DND-41 (cell line): ENCODE results near the gene GPR156.

ENCODE experiments used
- EZH2 ChIP-seq: IDR thresholded peaks from 3 replicates; pipeline ENCODE4 v1.6.1; 2012; ENCODE audit warnings: borderline replicate concordance, low read depth, mild to moderate bottlenecking, moderate library complexity, low read length, inconsistent platforms; ENCODE audit not compliant: severe bottlenecking
- TF ChIP-seq, protein P1 (sequence below): IDR thresholded peaks from 2 replicates; pipeline ENCODE4 v1.5.1; 2012; ENCODE audit warnings: borderline replicate concordance, low read length, moderate library complexity, mild to moderate bottlenecking; ENCODE audit not compliant: poor library complexity, severe bottlenecking; ENCODE audit errors: extremely low read depth

- TF ChIP-seq, protein P1, sequence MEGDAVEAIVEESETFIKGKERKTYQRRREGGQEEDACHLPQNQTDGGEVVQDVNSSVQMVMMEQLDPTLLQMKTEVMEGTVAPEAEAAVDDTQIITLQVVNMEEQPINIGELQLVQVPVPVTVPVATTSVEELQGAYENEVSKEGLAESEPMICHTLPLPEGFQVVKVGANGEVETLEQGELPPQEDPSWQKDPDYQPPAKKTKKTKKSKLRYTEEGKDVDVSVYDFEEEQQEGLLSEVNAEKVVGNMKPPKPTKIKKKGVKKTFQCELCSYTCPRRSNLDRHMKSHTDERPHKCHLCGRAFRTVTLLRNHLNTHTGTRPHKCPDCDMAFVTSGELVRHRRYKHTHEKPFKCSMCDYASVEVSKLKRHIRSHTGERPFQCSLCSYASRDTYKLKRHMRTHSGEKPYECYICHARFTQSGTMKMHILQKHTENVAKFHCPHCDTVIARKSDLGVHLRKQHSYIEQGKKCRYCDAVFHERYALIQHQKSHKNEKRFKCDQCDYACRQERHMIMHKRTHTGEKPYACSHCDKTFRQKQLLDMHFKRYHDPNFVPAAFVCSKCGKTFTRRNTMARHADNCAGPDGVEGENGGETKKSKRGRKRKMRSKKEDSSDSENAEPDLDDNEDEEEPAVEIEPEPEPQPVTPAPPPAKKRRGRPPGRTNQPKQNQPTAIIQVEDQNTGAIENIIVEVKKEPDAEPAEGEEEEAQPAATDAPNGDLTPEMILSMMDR: no peak
- TF ChIP-seq EZH2: no peak
Observed at GRCh38 chr3:120331076-120331475, 46.1 kb upstream of the GPR156 start.
